WERI-Rb-1 (cell line): ENCODE results near the gene INSIG1.

Experiments used
- DNase-seq: peaks from one replicate; pipeline ENCODE4 v3.0.0-alpha.2; 2020
- H3K27ac ChIP-seq: fragments of 250-450 bp; sonication (Bioruptor Pico); 2 replicates; pipeline ENCODE4 v1.5.1; 2020; ENCODE audit warnings: mild to moderate bottlenecking, moderate library complexity
- H3K27me3 ChIP-seq: fragments of 250-450 bp; sonication (Bioruptor Pico); 2 replicates; pipeline ENCODE4 v1.5.1; 2021; ENCODE audit warnings: mild to moderate bottlenecking, low read depth, moderate library complexity; ENCODE audit not compliant: insufficient read depth, severe bottlenecking
- H3K36me3 ChIP-seq: fragments of 250-450 bp; sonication (Bioruptor Pico); 2 replicates; pipeline ENCODE4 v1.5.1; 2020; ENCODE audit warnings: mild to moderate bottlenecking, moderate library complexity
- H3K4me3 ChIP-seq: 2 replicates; pipeline ENCODE4 v1.5.1; 2011; ENCODE audit warnings: low read depth, mild to moderate bottlenecking, control low read depth, low read length
- H3K9me3 ChIP-seq: fragments of 250-450 bp; sonication (Bioruptor Pico); 2 replicates; pipeline ENCODE4 v1.5.1; 2021; ENCODE audit warnings: mild to moderate bottlenecking, moderate library complexity; ENCODE audit not compliant: severe bottlenecking
- TF ChIP-seq, protein P1 (sequence below): IDR thresholded peaks from 2 replicates; pipeline ENCODE4 v1.5.1; 2011; ENCODE audit warnings: low read depth, mild to moderate bottlenecking, control low read depth, inconsistent platforms, low read length

INSIG1 gene

GRCh38 chr7:155300641-155301452 lies 3.2 kb downstream of the INSIG1 start:
- Histone ChIP-seq H3K9me3 (peaks cover 6% of the 10 kb centered on the region), H3K4me3 (0 out of 2 replicates have a peak overlapping the region, but pooled peaks have one; percentile 59), H3K27me3 (no peaks in the 10 kb centered on the region), H3K27ac (peak overlapping the region; percentile 83), H3K36me3 (peaks cover 25% of the 10 kb centered on the region)
- TF ChIP-seq, protein P1, sequence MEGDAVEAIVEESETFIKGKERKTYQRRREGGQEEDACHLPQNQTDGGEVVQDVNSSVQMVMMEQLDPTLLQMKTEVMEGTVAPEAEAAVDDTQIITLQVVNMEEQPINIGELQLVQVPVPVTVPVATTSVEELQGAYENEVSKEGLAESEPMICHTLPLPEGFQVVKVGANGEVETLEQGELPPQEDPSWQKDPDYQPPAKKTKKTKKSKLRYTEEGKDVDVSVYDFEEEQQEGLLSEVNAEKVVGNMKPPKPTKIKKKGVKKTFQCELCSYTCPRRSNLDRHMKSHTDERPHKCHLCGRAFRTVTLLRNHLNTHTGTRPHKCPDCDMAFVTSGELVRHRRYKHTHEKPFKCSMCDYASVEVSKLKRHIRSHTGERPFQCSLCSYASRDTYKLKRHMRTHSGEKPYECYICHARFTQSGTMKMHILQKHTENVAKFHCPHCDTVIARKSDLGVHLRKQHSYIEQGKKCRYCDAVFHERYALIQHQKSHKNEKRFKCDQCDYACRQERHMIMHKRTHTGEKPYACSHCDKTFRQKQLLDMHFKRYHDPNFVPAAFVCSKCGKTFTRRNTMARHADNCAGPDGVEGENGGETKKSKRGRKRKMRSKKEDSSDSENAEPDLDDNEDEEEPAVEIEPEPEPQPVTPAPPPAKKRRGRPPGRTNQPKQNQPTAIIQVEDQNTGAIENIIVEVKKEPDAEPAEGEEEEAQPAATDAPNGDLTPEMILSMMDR: no peak
- no peak for DNase-seq

- H3K36me3 ChIP-seq: peaks cover 36% of the 10 kb centered on the region
- no peak overlapping the region for H3K27ac ChIP-seq
- H3K4me3 ChIP-seq: no peak overlapping the region
- TF ChIP-seq, protein P1: no peak
- no peaks in the 10 kb centered on the region for H3K27me3 ChIP-seq
- no peak for DNase-seq
- no peaks in the 10 kb centered on the region for H3K9me3 ChIP-seq
These were observed 5.4 kb downstream of the INSIG1 start for GRCh38 chr7:155303039-155303593.

- H3K4me3 ChIP-seq: no peak overlapping the region
- DNase-seq: no peak
- H3K27me3 ChIP-seq: no peaks in the 10 kb centered on the region
- H3K27ac ChIP-seq: no peak overlapping the region
- H3K36me3 ChIP-seq: peaks cover 42% of the 10 kb centered on the region
- TF ChIP-seq, protein P1: no peak
- no peaks in the 10 kb centered on the region for H3K9me3 ChIP-seq
These were observed 6.2 kb downstream of the INSIG1 start for GRCh38 chr7:155303897-155304296.

DNA sequence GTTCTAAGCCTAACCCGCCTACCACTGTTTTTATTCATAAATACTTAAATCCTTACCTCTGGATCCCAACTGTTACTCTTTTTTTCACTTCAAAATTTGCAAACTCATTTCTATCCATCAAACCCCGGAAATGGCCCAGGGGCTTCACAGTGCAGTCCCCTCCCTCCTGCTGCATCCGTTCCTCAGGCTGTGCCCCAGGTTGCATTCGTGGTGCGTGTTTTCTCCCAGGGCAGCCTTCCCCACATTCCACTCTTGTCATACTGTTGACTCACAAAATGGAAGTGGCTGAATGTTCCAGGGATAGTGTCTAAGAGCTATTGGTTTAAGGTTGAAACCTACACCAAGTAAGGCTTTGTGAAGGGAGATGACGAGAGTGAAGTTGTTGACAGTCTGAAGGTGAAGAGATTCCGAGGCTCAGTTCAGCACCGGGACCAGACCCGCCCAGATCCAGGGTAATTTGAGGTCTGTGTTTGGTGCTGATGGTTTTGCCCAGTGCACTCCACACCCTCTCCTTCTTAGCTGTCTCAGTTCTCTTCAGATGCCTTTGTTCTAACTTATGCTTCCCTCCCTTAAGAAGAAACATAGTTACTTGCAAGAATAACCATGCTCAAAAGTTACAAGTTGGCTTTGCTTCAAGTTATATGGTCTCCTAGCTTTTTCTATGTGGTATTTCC lies 7.7 kb downstream of the INSIG1 start:
- no peak for DNase-seq
- Histone ChIP-seq H3K27ac (no peak overlapping the region), H3K9me3 (no peaks in the 10 kb centered on the region), H3K4me3 (no peak overlapping the region), H3K27me3 (no peaks in the 10 kb centered on the region), H3K36me3 (peaks cover 50% of the 10 kb centered on the region)
- TF ChIP-seq, protein P1: no peak

DNA sequence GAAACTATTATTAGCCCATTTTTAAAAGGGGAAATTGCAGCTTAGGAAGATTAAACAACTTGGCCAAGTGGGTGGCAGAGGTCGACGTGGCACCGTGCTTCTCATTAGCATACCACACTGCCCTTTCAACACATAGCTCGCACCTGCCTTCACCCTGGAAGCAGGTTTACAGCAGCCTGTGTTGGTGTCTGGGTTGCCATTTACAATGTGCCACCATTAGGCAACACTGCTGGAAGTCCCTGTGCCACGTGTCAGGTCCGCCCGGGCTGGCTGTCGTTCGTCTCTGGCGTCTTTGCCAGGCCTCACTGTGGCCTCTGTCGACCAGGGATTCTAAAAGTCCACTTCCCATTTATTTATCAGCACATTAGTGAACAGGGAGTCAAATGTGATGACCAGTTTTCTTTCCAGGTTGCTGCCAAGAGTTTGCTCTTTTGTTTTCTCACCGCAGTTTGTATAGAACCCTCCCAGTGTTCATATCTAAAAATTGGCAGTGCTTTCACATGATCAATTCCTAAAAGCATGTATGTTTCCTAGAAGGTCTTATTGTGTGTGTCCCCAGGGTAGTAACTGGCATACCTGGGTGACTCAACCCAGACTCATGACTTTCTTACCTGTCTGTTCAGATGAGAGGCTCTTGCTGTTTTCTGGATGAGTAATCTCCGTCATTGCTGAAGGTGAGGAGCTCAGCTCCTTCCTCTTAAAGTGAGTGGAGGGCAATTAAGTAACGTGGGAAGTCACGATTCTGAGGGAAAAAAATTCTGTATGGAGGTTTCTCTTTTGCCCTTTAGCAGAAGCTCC lies 9.2 kb downstream of the INSIG1 start:
- Histone ChIP-seq H3K36me3 (peaks cover 52% of the 10 kb centered on the region), H3K27me3 (no peaks in the 10 kb centered on the region), H3K9me3 (no peaks in the 10 kb centered on the region), H3K4me3 (no peak overlapping the region), H3K27ac (no peak overlapping the region)
- no peak for DNase-seq
- TF ChIP-seq, protein P1: no peak
